Keratinocyte (primary cell): ENCODE data around the gene FKBP5. TPM values are rescaled to one million over a fixed set of nuclear protein-coding genes. Genes with fewer than 3 reads are reported as not detected.

Source experiments
- DNase-seq: peaks from one replicate; pipeline ENCODE4 v3.0.0-alpha.2; 2011; ENCODE audit warnings: low read depth, missing footprints, low spot score
- FAIRE-seq: peaks from 2 replicates; lab custom pipeline; 2011; peaks lifted over from hg19 to GRCh38; lab: Jason Lieb, UNC
- H2AFZ ChIP-seq: 2 replicates; pipeline ENCODE4 v1.6.0; 2012; ENCODE audit warnings: low read length, control low read depth, inconsistent platforms; ENCODE audit not compliant: control insufficient read depth
- H3K27ac ChIP-seq: 2 replicates; pipeline ENCODE4 v1.5.1; 2011; ENCODE audit warnings: low read length; ENCODE audit not compliant: control insufficient read depth, insufficient read depth
- H3K27me3 ChIP-seq: 3 replicates; pipeline ENCODE4 v1.6.0; 2011; ENCODE audit warnings: low read length; ENCODE audit not compliant: control insufficient read depth, insufficient read depth; ENCODE audit errors: extremely low read depth
- H3K36me3 ChIP-seq, 2 experiments: 2 replicates in 1 of 2; 3 replicates in 1 of 2; pipeline ENCODE4 v1.5.1; 2011; ENCODE audit warnings: low read length in 2 of 2, mild to moderate bottlenecking in 1 of 2; ENCODE audit not compliant: control insufficient read depth in 2 of 2, insufficient read depth in 2 of 2; ENCODE audit errors: extremely low read depth in 1 of 2
- H3K4me1 ChIP-seq: 3 replicates; pipeline ENCODE4 v1.5.1; 2011; ENCODE audit warnings: low read length; ENCODE audit not compliant: control insufficient read depth, insufficient read depth; ENCODE audit errors: extremely low read depth
- H3K4me2 ChIP-seq: 3 replicates; pipeline ENCODE4 v1.6.0; 2011; ENCODE audit warnings: low read depth, low read length; ENCODE audit not compliant: control insufficient read depth, insufficient read depth; ENCODE audit errors: extremely low read depth
- H3K4me3 ChIP-seq, 3 experiments: fragments of 200-600 bp in 1 of 3; sonication (generic) in 1 of 3; 2 replicates in 2 of 3; 3 replicates in 1 of 3; pipeline ENCODE4 v1.5.1; 2011 to 2016; ENCODE audit warnings: low read length in 3 of 3, mild to moderate bottlenecking in 3 of 3, control low read depth in 2 of 3, inconsistent platforms in 1 of 3, low read depth in 1 of 3, mixed read lengths in 1 of 3, mixed run types in 1 of 3, moderate library complexity in 1 of 3; ENCODE audit not compliant: control insufficient read depth in 2 of 3, insufficient read depth in 2 of 3; ENCODE audit errors: extremely low read depth in 1 of 3
- H3K79me2 ChIP-seq: 2 replicates; pipeline ENCODE4 v1.6.0; 2012; ENCODE audit warnings: low read length; ENCODE audit not compliant: control insufficient read depth, insufficient read depth
- H3K9ac ChIP-seq: 3 replicates; pipeline ENCODE4 v1.6.0; 2011; ENCODE audit warnings: low read length; ENCODE audit not compliant: control insufficient read depth, insufficient read depth; ENCODE audit errors: extremely low read depth
- H3K9me1 ChIP-seq: 3 replicates; pipeline ENCODE4 v1.6.0; 2011; ENCODE audit warnings: low read length; ENCODE audit not compliant: control insufficient read depth, insufficient read depth; ENCODE audit errors: extremely low read depth
- H3K9me3 ChIP-seq: 2 replicates; pipeline ENCODE4 v1.5.1; 2012; ENCODE audit warnings: low read depth, low read length; ENCODE audit not compliant: control insufficient read depth
- H4K20me1 ChIP-seq: 3 replicates; pipeline ENCODE4 v1.6.0; 2011; ENCODE audit warnings: low read length; ENCODE audit not compliant: control insufficient read depth, insufficient read depth; ENCODE audit errors: extremely low read depth
- CTCF ChIP-seq, 3 experiments: IDR thresholded peaks in 1 of 3; conservative IDR thresholded peaks in 1 of 3; optimal IDR thresholded peaks in 1 of 3; 2 replicates in 2 of 3; 3 replicates in 1 of 3; pipeline versions ENCODE3 to v1.5.1; 2011; ENCODE audit warnings: low read length in 3 of 3, mild to moderate bottlenecking in 3 of 3, moderate library complexity in 2 of 3, control low read depth in 1 of 3, inconsistent platforms in 1 of 3; ENCODE audit not compliant: insufficient read depth in 2 of 3; ENCODE audit errors: extremely low read depth in 1 of 3
- EZH2 ChIP-seq: IDR thresholded peaks from one replicate; pipeline ENCODE4 v1.6.1; 2012; ENCODE audit warnings: inconsistent platforms, mild to moderate bottlenecking, low read length, moderate library complexity
- dilution Hi-C: fragments of 300-500 bp; cut with MboI; formaldehyde crosslinking; loops from one replicate; pipeline ENCODE4 v1.7.0; 2020; ENCODE audit warnings: low sequenced_read_pairs; ENCODE audit not compliant: extremely low pct_ligation_motif_present
- polyA plus RNA-seq, 5 experiments: library from polyadenylated mRNA; depleted of rRNA in 3 of 5; stranded (reverse) in 3 of 5; stranded (forward) in 1 of 5; unstranded in 1 of 5; fragments of >200 nt; gene quantifications; 1 replicate in 1 of 5; 2 replicates in 3 of 5; 3 replicates in 1 of 5; pipeline versions ENCODE4 v1.2.1 to v1.2.3, GENCODE V29; 2011 to 2012; ENCODE audit warnings: missing spikeins in 2 of 5, low read depth in 1 of 5, low replicate concordance in 1 of 5

Gene FKBP5
- polyA plus RNA-seq, 1 donor (not counting 4 experiments of a cell fraction or from before 2014, with no cell fraction given), result 88.3 TPM

GRCh38 chr6:35605600-35605999 is 83.1 kb downstream of the FKBP5 start:
- Histone ChIP-seq H3K36me3 (peaks cover 0 to 3% of the 10 kb centered on the region in 2 experiments), H2AFZ (no peak overlapping the region), H4K20me1 (no peaks in the 10 kb centered on the region), H3K9me1 (no peaks in the 10 kb centered on the region), H3K9ac (peak overlapping the region; percentile 64), H3K27ac (peak overlapping the region; percentile 86), H3K4me3 (peak overlapping the region; percentile 8 to 58 (median 48)), H3K4me1 (peaks cover 48% of the 10 kb centered on the region), H3K27me3 (no peaks in the 10 kb centered on the region), H3K79me2 (peaks cover 6% of the 10 kb centered on the region), H3K9me3 (no peaks in the 10 kb centered on the region), H3K4me2 (peak overlapping the region; percentile 72)
- dilution Hi-C loops, result no loop called here
- FAIRE-seq (peak; percentile 74), DNase-seq (no peak)
- TF ChIP-seq EZH2 (no peak), CTCF (optimal IDR thresholded peaks at IDR 0.05 in 1 of 3, IDR thresholded peaks at IDR 0.05 in 1 of 3, conservative IDR thresholded peaks at IDR 0.05 in 1 of 3; ENCODE audit: extremely low read depth in 1 of 3, insufficient read depth in 2 of 3, low read length in 3 of 3) (no peak)

GRCh38 chr6:35603326-35604202 is 85.2 kb downstream of the FKBP5 start:
- Histone ChIP-seq H3K9ac (peak overlapping the region; percentile 88), H3K4me2 (peak overlapping the region; percentile 99)

More at GRCh38 chr6:35603326-35604202, 85.2 kb downstream of the FKBP5 start:
- Histone ChIP-seq H3K27ac (peak overlapping the region; percentile 99), H3K27me3 (no peaks in the 10 kb centered on the region), H3K36me3 (peaks cover 0 to 3% of the 10 kb centered on the region in 2 experiments), H3K4me1 (peaks cover 56% of the 10 kb centered on the region), H2AFZ (no peak overlapping the region), H3K4me3 (no peak overlapping the region), H3K9me3 (no peaks in the 10 kb centered on the region), H3K9me1 (no peaks in the 10 kb centered on the region), H3K79me2 (peaks cover 15% of the 10 kb centered on the region), H4K20me1 (no peaks in the 10 kb centered on the region)
- dilution Hi-C loops, result no loop called here
- DNase-seq (no peak), FAIRE-seq (no peak)
- TF ChIP-seq CTCF (optimal IDR thresholded peaks at IDR 0.05 in 1 of 3, IDR thresholded peaks at IDR 0.05 in 1 of 3, conservative IDR thresholded peaks at IDR 0.05 in 1 of 3; ENCODE audit: extremely low read depth in 1 of 3, insufficient read depth in 2 of 3, low read length in 3 of 3), result no peak
- no peak for TF ChIP-seq EZH2
